ENCODE measurements around the gene GUCY2D.

The GUCY2D gene

GRCh38 chr17:8025176-8025911 is 22.9 kb downstream of the GUCY2D start:
- H3K4me3 ChIP-seq (ENCODE audit: insufficient read depth, low read length, poor library complexity, severe bottlenecking): no peak overlapping the region
- H3K36me3 ChIP-seq (ENCODE audit: low read length): no peaks in the 10 kb centered on the region
- no peaks in the 10 kb centered on the region for H3K9me3 ChIP-seq (ENCODE audit: insufficient read depth, low read length)
- no peak overlapping the region for H3K27ac ChIP-seq (ENCODE audit: low read depth, low read length)
- H3K4me2 ChIP-seq (ENCODE audit: low read depth, low read length, poor library complexity, severe bottlenecking): no peak overlapping the region
- no peak overlapping the region for H2AFZ ChIP-seq (ENCODE audit: low read depth, low read length, severe bottlenecking)
- no peaks in the 10 kb centered on the region for H4K20me1 ChIP-seq (ENCODE audit: low read depth, low read length)
- H3K9me2 ChIP-seq (replicated peaks; ENCODE audit: insufficient read depth, low read length): no peaks in the 10 kb centered on the region
- no peaks in the 10 kb centered on the region for H3K27me3 ChIP-seq (ENCODE audit: low read length)
- H3K79me2 ChIP-seq (ENCODE audit: insufficient read depth, low read length): no peaks in the 10 kb centered on the region
- H3K9ac ChIP-seq (ENCODE audit: low read length): no peak overlapping the region
- H3F3A ChIP-seq (ENCODE audit: insufficient read depth): no peaks in the 10 kb centered on the region
- no peak for TF ChIP-seq CTCF (IDR thresholded peaks at IDR 0.05; ENCODE audit: insufficient read depth, low read length, poor library complexity, severe bottlenecking)
- no peak for TF ChIP-seq EZH2phosphoT487 (conservative IDR thresholded peaks at IDR 0.05; ENCODE audit: low read length)

GRCh38 chr17:8029121-8029520 is 26.7 kb downstream of the GUCY2D start:
- Histone ChIP-seq H2AFZ (ENCODE audit: low read depth, low read length, severe bottlenecking) (no peak overlapping the region), H3F3A (ENCODE audit: insufficient read depth) (no peaks in the 10 kb centered on the region), H3K36me3 (ENCODE audit: low read length) (no peaks in the 10 kb centered on the region), H3K9me3 (ENCODE audit: insufficient read depth, low read length) (no peaks in the 10 kb centered on the region), H3K27me3 (ENCODE audit: low read length) (no peaks in the 10 kb centered on the region), H3K4me3 (ENCODE audit: insufficient read depth, low read length, poor library complexity, severe bottlenecking) (no peak overlapping the region), H3K79me2 (ENCODE audit: insufficient read depth, low read length) (no peaks in the 10 kb centered on the region), H3K9me2 (replicated peaks; ENCODE audit: insufficient read depth, low read length) (no peaks in the 10 kb centered on the region), H3K27ac (ENCODE audit: low read depth, low read length) (no peak overlapping the region), H3K4me2 (ENCODE audit: low read depth, low read length, poor library complexity, severe bottlenecking) (no peak overlapping the region), H3K9ac (ENCODE audit: low read length) (no peak overlapping the region), H4K20me1 (ENCODE audit: low read depth, low read length) (no peaks in the 10 kb centered on the region)
- TF ChIP-seq CTCF (IDR thresholded peaks at IDR 0.05; ENCODE audit: insufficient read depth, low read length, poor library complexity, severe bottlenecking) (no peak), EZH2phosphoT487 (conservative IDR thresholded peaks at IDR 0.05; ENCODE audit: low read length) (no peak)

GRCh38 chr17:8031261-8031661 is 28.8 kb downstream of the GUCY2D start:
- Histone ChIP-seq H4K20me1 (ENCODE audit: low read depth, low read length) (no peaks in the 10 kb centered on the region), H3F3A (ENCODE audit: insufficient read depth) (no peaks in the 10 kb centered on the region), H3K79me2 (ENCODE audit: insufficient read depth, low read length) (no peaks in the 10 kb centered on the region), H3K9ac (ENCODE audit: low read length) (no peak overlapping the region), H2AFZ (ENCODE audit: low read depth, low read length, severe bottlenecking) (no peak overlapping the region), H3K4me3 (ENCODE audit: insufficient read depth, low read length, poor library complexity, severe bottlenecking) (no peak overlapping the region), H3K27ac (ENCODE audit: low read depth, low read length) (no peak overlapping the region), H3K36me3 (ENCODE audit: low read length) (no peaks in the 10 kb centered on the region), H3K9me3 (ENCODE audit: insufficient read depth, low read length) (no peaks in the 10 kb centered on the region), H3K4me2 (ENCODE audit: low read depth, low read length, poor library complexity, severe bottlenecking) (no peak overlapping the region), H3K27me3 (ENCODE audit: low read length) (no peaks in the 10 kb centered on the region), H3K9me2 (replicated peaks; ENCODE audit: insufficient read depth, low read length) (no peaks in the 10 kb centered on the region)
- TF ChIP-seq EZH2phosphoT487 (conservative IDR thresholded peaks at IDR 0.05; ENCODE audit: low read length) (no peak), CTCF (IDR thresholded peaks at IDR 0.05; ENCODE audit: insufficient read depth, low read length, poor library complexity, severe bottlenecking) (no peak)
